ENCODE measurements around the gene GPR142. TPM values are rescaled to one million over a fixed set of nuclear protein-coding genes. Genes with fewer than 3 reads are reported as not detected.

Gene GPR142
- total and polyA plus RNA-seq, 2 of the 8 experiments (the other 6 are each of a cell fraction or from before 2014, with no cell fraction given): 0.05 TPM; not detected in 1

DNA sequence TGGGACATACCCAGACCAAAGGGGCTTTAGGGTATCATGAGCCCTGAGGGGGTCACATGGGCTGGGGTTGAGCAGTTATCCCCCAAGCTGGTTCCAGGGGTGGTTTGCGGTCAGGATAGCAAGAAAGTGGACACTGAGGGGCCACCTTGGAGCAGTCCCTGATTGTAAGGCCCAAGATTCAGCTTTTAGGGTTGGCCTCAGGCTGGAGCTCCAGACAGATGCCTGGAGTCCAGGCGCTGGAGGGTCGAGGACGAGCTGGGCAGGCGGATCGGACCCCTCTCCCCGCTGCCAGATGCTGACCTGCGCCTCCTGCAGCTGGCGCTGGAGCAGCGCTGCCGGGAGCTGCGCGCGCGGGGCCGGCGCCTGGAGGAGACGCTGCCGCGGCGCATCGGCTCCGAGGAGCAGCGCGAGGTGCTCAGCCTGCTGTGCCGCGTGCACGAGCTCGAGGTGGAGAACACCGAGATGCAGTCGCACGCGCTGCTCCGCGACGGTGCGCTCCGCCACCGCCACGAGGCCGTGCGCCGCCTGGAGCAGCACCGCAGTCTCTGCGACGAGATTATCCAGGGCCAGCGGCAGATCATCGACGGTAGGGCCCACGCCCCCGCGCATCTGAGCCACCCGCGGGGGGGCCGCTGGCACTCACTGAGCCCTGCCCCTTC lies 15.6 kb upstream of the GPR142 start (continued):
- no peak for TF ChIP-seq RNF2 (IDR thresholded peaks at IDR 0.05; ENCODE audit: borderline replicate concordance, low read depth, low read length, missing control alignments, poor library complexity, severe bottlenecking)
- TF ChIP-seq NRF1 (IDR thresholded peaks at IDR 0.05; ENCODE audit: low read depth, low read length): no peak

Data from H1 (cell line).